ENCODE results near the gene FAM135A.

FAM135A gene

DNA sequence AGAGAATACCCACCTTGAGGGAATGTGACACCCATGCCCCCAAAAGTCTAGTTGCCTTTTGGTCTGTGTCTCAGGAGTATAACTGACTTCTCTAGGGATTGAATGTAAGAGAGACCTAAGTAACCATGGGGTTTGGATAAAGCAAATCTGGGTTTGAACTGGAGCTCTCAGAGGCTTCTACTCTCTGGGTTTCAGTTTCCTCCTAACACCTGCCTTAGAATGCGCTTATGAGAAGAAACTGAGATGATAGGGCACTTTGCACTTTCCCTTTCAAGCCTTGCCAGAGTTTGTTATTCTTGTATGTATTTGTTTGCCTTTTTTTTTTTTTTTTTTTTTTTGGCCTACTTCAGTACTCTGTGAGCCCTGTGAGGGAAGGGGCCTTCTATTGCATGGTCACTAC is 172.8 kb downstream of the FAM135A start:
- DNase-seq (ENCODE audit: extremely low spot score), result peak; percentile 60
- CTCF ChIA-PET, result interaction anchor here (1.0 kb wide), 1 partner anchor 9 kb away, joined by 3 read pairs; no protein-coding TSS in a partner anchor
- no peak for TF ChIP-seq CTCF (IDR thresholded peaks at IDR 0.05; ENCODE audit: control extremely low read depth, extremely low read depth, low read depth, missing control alignments)
- POLR2A ChIA-PET, result interaction anchor here (0.7 kb wide), 1 partner anchor 313 kb away, joined by 10 read pairs; no protein-coding TSS in a partner anchor

- POLR2A ChIA-PET, result no interaction called here
- CTCF ChIA-PET, result no interaction called here
Observed at GRCh38 chr6:70590400-70590799, 177.1 kb downstream of the FAM135A start.

GRCh38 chr6:70592391-70593117 is 179.2 kb downstream of the FAM135A start:
- CTCF ChIA-PET, result no interaction called here
- no peak for TF ChIP-seq CTCF (IDR thresholded peaks at IDR 0.05; ENCODE audit: control extremely low read depth, extremely low read depth, low read depth, missing control alignments)
- no peak for DNase-seq (ENCODE audit: extremely low spot score)
- POLR2A ChIA-PET, result no interaction called here

More at GRCh38 chr6:70590400-70590799, 177.1 kb downstream of the FAM135A start:
- no peak for TF ChIP-seq CTCF (IDR thresholded peaks at IDR 0.05; ENCODE audit: control extremely low read depth, extremely low read depth, low read depth, missing control alignments)
- no peak for DNase-seq (ENCODE audit: extremely low spot score)

GRCh38 chr6:70593118-70593486 is 179.8 kb downstream of the FAM135A start:
- ChIA-PET CTCF (no interaction called here), POLR2A (no interaction called here)
- TF ChIP-seq CTCF (IDR thresholded peaks at IDR 0.05; ENCODE audit: control extremely low read depth, extremely low read depth, low read depth, missing control alignments), result no peak
- no peak for DNase-seq (ENCODE audit: extremely low spot score)

- DNase-seq (ENCODE audit: extremely low spot score), result no peak
- CTCF ChIA-PET, result interaction anchor here (0.7 to 1.6 kb wide), 3 partner anchors 13 to 108 kb away, joined by 3 to 5 read pairs (median 3); no protein-coding TSS in a partner anchor
- no peak for TF ChIP-seq CTCF (IDR thresholded peaks at IDR 0.05; ENCODE audit: control extremely low read depth, extremely low read depth, low read depth, missing control alignments)
- POLR2A ChIA-PET, result no interaction called here
Observed at GRCh38 chr6:70599187-70599586, 185.9 kb downstream of the FAM135A start.

GRCh38 chr6:70601014-70601413 is 187.7 kb downstream of the FAM135A start:
- TF ChIP-seq CTCF (IDR thresholded peaks at IDR 0.05; ENCODE audit: control extremely low read depth, extremely low read depth, low read depth, missing control alignments), result no peak
- DNase-seq (ENCODE audit: extremely low spot score), result no peak
- ChIA-PET CTCF (no interaction called here), POLR2A (no interaction called here)

Data from GM10248 (cell line).